ES-I3 (cell line): ENCODE measurements around the gene WDR45B.

Source experiments
- H3K36me3 ChIP-seq: 2 replicates; pipeline ENCODE4 v1.6.1; 2013; ENCODE audit warnings: mild to moderate bottlenecking, low read length, control low read depth, moderate library complexity; ENCODE audit not compliant: insufficient read depth
- H3K4me1 ChIP-seq: 2 replicates; pipeline ENCODE4 v1.6.1; 2013; ENCODE audit warnings: mild to moderate bottlenecking, control low read depth, low read length; ENCODE audit not compliant: insufficient read depth
- H3K9ac ChIP-seq: 2 replicates; pipeline ENCODE4 v1.6.1; 2013; ENCODE audit warnings: low read depth, mild to moderate bottlenecking, low read length, moderate library complexity
- H3K9me3 ChIP-seq: 2 replicates; pipeline ENCODE4 v1.6.1; 2013; ENCODE audit warnings: mild to moderate bottlenecking, low read length, moderate library complexity; ENCODE audit not compliant: control insufficient read depth, insufficient read depth

WDR45B gene

GRCh38 chr17:82569621-82570020 lies 78.6 kb downstream of the WDR45B start:
- Histone ChIP-seq H3K4me1 (no peaks in the 10 kb centered on the region), H3K36me3 (peaks cover 36% of the 10 kb centered on the region), H3K9ac (no peak overlapping the region), H3K9me3 (no peaks in the 10 kb centered on the region)

GRCh38 chr17:82568997-82569393 lies 79.2 kb downstream of the WDR45B start:
- no peaks in the 10 kb centered on the region for H3K4me1 ChIP-seq
- no peak overlapping the region for H3K9ac ChIP-seq

GRCh38 chr17:82567286-82567685 lies 81.0 kb downstream of the WDR45B start:
- Histone ChIP-seq H3K4me1 (no peaks in the 10 kb centered on the region), H3K9me3 (no peaks in the 10 kb centered on the region), H3K9ac (no peak overlapping the region), H3K36me3 (peaks cover 18% of the 10 kb centered on the region)

More at GRCh38 chr17:82568997-82569393, 79.2 kb downstream of the WDR45B start:
- Histone ChIP-seq H3K36me3 (peaks cover 32% of the 10 kb centered on the region), H3K9me3 (no peaks in the 10 kb centered on the region)

- Histone ChIP-seq H3K4me1 (no peaks in the 10 kb centered on the region), H3K9ac (no peak overlapping the region), H3K9me3 (no peaks in the 10 kb centered on the region), H3K36me3 (peaks cover 10% of the 10 kb centered on the region)
Measured at GRCh38 chr17:82566129-82566960, 81.9 kb downstream of the WDR45B start.

GRCh38 chr17:82565551-82565950 lies 82.7 kb downstream of the WDR45B start:
- Histone ChIP-seq H3K9me3 (no peaks in the 10 kb centered on the region), H3K4me1 (peaks cover 4% of the 10 kb centered on the region; the same call in 1 of the 2 replicates), H3K36me3 (peaks cover 10% of the 10 kb centered on the region), H3K9ac (no peak overlapping the region)
